H1 (cell line): Measurements from ENCODE around the gene KLHDC7B. TPM values are rescaled to one million over a fixed set of nuclear protein-coding genes. Genes with fewer than 3 reads are reported as not detected.

Source experiments
- ASH2L ChIP-seq: fragments of 200-600, 300-600 bp; sonication (generic); IDR thresholded peaks from one replicate; pipeline ENCODE4 v1.7.1; 2017; ENCODE audit warnings: low read length
- BACH1 ChIP-seq: IDR thresholded peaks from 2 replicates; pipeline ENCODE4 v1.6.1; 2012; ENCODE audit warnings: low read length, improper control_type of control experiment
- BCL11A ChIP-seq, 2 experiments: IDR thresholded peaks; one replicate each; pipeline ENCODE4 v1.6.1; 2011; ENCODE audit warnings: low read depth in 2 of 2, low read length in 2 of 2, mild to moderate bottlenecking in 2 of 2
- CEBPB ChIP-seq: IDR thresholded peaks from 2 replicates; pipeline ENCODE4 v1.6.1; 2012; ENCODE audit warnings: low read depth, low read length
- CREB1 ChIP-seq: IDR thresholded peaks from 2 replicates; pipeline ENCODE4 v1.6.1; 2012; ENCODE audit warnings: inconsistent platforms
- HDAC2 ChIP-seq, 2 experiments: fragments of 300-600 bp in 1 of 2; sonication (generic) in 1 of 2; IDR thresholded peaks; 2 replicates each; pipeline ENCODE4 v1.6.1; 2011 to 2012; ENCODE audit warnings: low read depth in 2 of 2, low read length in 2 of 2, mild to moderate bottlenecking in 2 of 2, moderate library complexity in 2 of 2, borderline replicate concordance in 1 of 2, inconsistent platforms in 1 of 2
- KDM1A ChIP-seq: fragments of 200-600, 300-600 bp; sonication (generic); IDR thresholded peaks from 2 replicates; pipeline ENCODE4 v1.7.1; 2016; ENCODE audit warnings: mild to moderate bottlenecking, low read length, borderline replicate concordance
- NRF1 ChIP-seq: IDR thresholded peaks from 2 replicates; pipeline ENCODE4 v1.6.1; 2011; ENCODE audit warnings: mild to moderate bottlenecking, low read depth, low read length, improper control_type of control experiment
- PHF8 ChIP-seq: fragments of 200-600 bp; sonication (generic); conservative IDR thresholded peaks from 2 replicates; pipeline ENCODE4 v1.7.1; 2012; ENCODE audit warnings: low read depth, mild to moderate bottlenecking, inconsistent platforms, low read length, moderate library complexity
- POU5F1 ChIP-seq: IDR thresholded peaks from 2 replicates; pipeline ENCODE4 v1.6.1; 2011; ENCODE audit warnings: low read depth, mild to moderate bottlenecking, low read length, moderate library complexity
- RAD21 ChIP-seq, 2 experiments: IDR thresholded peaks in 1 of 2; conservative IDR thresholded peaks in 1 of 2; 2 replicates each; pipeline ENCODE4 v1.6.1; 2011; ENCODE audit warnings: low read depth in 2 of 2, low read length in 2 of 2, improper control_type of control experiment in 1 of 2, inconsistent platforms in 1 of 2, mild to moderate bottlenecking in 1 of 2, moderate library complexity in 1 of 2
- TEAD4 ChIP-seq: IDR thresholded peaks from 2 replicates; pipeline ENCODE4 v1.6.1; 2012; ENCODE audit warnings: low read depth, low read length, inconsistent platforms, mixed read lengths
- polyA plus RNA-seq, 7 experiments: library from polyadenylated mRNA; depleted of rRNA in 3 of 7; stranded (reverse) in 5 of 7; unstranded in 2 of 7; fragments of >200 nt in 5 of 7; fragments of 200-250 nt in 2 of 7; gene quantifications; 1 replicate in 5 of 7; 2 replicates in 1 of 7; 4 replicates in 1 of 7; pipeline versions ENCODE4 v1.2.1 to v1.2.3, GENCODE V29; 2011 to 2013; ENCODE audit warnings: missing spikeins in 2 of 7, mixed read lengths in 2 of 7
- total RNA-seq: library from RNA; stranded (reverse); fragmentation: NEBNext Ultra II Directional; extraction: Animal tissue kit (Norgen Biotek cat#: 25700); gene quantifications from 2 replicates; pipeline ENCODE4 v1.2.1, GENCODE V29; 2021

The KLHDC7B gene
- total and polyA plus RNA-seq, 2 of the 8 experiments (the other 6 are each of a cell fraction or from before 2014, with no cell fraction given), result not detected

- TF ChIP-seq KDM1A, result no peak
- no peak for TF ChIP-seq BACH1
- peak; percentile 50 for TF ChIP-seq ASH2L
- no peak for TF ChIP-seq TEAD4
- TF ChIP-seq CEBPB, result peak; percentile 38; the same call in 1 of the 2 replicates
- TF ChIP-seq RAD21 (IDR thresholded peaks at IDR 0.05 in 1 of 2, conservative IDR thresholded peaks at IDR 0.05 in 1 of 2; ENCODE audit: low read depth in 2 of 2, low read length in 2 of 2), result no peak
- TF ChIP-seq NRF1, result peak; percentile 26; the same call in 1 of the 2 replicates
- peak in 1 of 2 experiments; percentile 92; a peak in 1 of 4 replicates for TF ChIP-seq HDAC2 (IDR thresholded peaks at IDR 0.05; ENCODE audit: borderline replicate concordance in 1 of 2, low read depth in 2 of 2, low read length in 2 of 2)
- no peak for TF ChIP-seq BCL11A (IDR thresholded peaks at IDR 0.05; ENCODE audit: low read depth in 2 of 2, low read length in 2 of 2)
- peak; percentile 99 for TF ChIP-seq CREB1
- no peak for TF ChIP-seq POU5F1
- peak; percentile 97 for TF ChIP-seq PHF8
Measured at GRCh38 chr22:50507991-50508884, 37.5 kb upstream of the KLHDC7B start, which contains the start of gene NCAPH2 (continued).
